Measurements from ENCODE around the gene CGA. TPM values are rescaled to one million over a fixed set of nuclear protein-coding genes. Genes with fewer than 3 reads are reported as not detected.

CGA gene
- total and polyA plus RNA-seq, 4 donors = not detected

GRCh38 chr6:87054143-87054833 is 40.6 kb downstream of the CGA start:
- no peak overlapping the region for H3K27ac ChIP-seq (ENCODE audit: low read depth in 1 of 2, low read length in 2 of 2)
- TF ChIP-seq JUND (IDR thresholded peaks at IDR 0.05) (no peak), ATF3 (IDR thresholded peaks at IDR 0.05) (no peak), HNF4G (IDR thresholded peaks at IDR 0.05) (no peak), CTCF (IDR thresholded peaks at IDR 0.05; ENCODE audit: low read depth, low read length, missing input control) (no peak), FOXA2 (IDR thresholded peaks at IDR 0.05) (no peak), TAF1 (conservative IDR thresholded peaks at IDR 0.05) (no peak), GABPA (IDR thresholded peaks at IDR 0.05 in 1 of 2, conservative IDR thresholded peaks at IDR 0.05 in 1 of 2) (no peak), REST (IDR thresholded peaks at IDR 0.05) (no peak), YY1 (IDR thresholded peaks at IDR 0.05) (no peak), NR2F2 (IDR thresholded peaks at IDR 0.05) (no peak), MAX (IDR thresholded peaks at IDR 0.05) (no peak), SP1 (IDR thresholded peaks at IDR 0.05) (no peak), HNF4A (conservative IDR thresholded peaks at IDR 0.05) (no peak)
- no peak for DNase-seq (ENCODE audit: low spot score)
- no peaks in the 10 kb centered on the region for H3K4me1 ChIP-seq (ENCODE audit: control insufficient read depth in 4 of 4, insufficient read depth in 4 of 4, low read length in 3 of 4)
- 79% methylated on average over 3 of the region's 3 CpGs for WGBS
- H3K36me3 ChIP-seq (ENCODE audit: control insufficient read depth in 4 of 4, insufficient read depth in 3 of 4, low read depth in 1 of 4, low read length in 3 of 4) = no peaks in the 10 kb centered on the region
- no peak overlapping the region for H3K4me3 ChIP-seq (ENCODE audit: low read depth in 1 of 3, low read length in 3 of 3)
- no peaks in the 10 kb centered on the region for H3K9me3 ChIP-seq (ENCODE audit: control insufficient read depth in 4 of 4, low read length in 3 of 4)
- H3K9ac ChIP-seq (ENCODE audit: low read depth in 1 of 2, low read length in 2 of 2) = no peak overlapping the region
- H3K27me3 ChIP-seq (ENCODE audit: control insufficient read depth in 4 of 4, insufficient read depth in 4 of 4, low read length in 3 of 4) = peaks cover 0 to 2% (median 0%) of the 10 kb centered on the region in 4 donors

- Histone ChIP-seq H3K4me1 (ENCODE audit: control insufficient read depth in 4 of 4, insufficient read depth in 4 of 4, low read length in 3 of 4) (no peaks in the 10 kb centered on the region), H3K4me3 (ENCODE audit: low read depth in 1 of 3, low read length in 3 of 3) (no peak overlapping the region), H3K27me3 (ENCODE audit: control insufficient read depth in 4 of 4, insufficient read depth in 4 of 4, low read length in 3 of 4) (peaks cover 0 to under 1% (median 0%) of the 10 kb centered on the region in 4 donors), H3K36me3 (ENCODE audit: control insufficient read depth in 4 of 4, insufficient read depth in 3 of 4, low read depth in 1 of 4, low read length in 3 of 4) (no peaks in the 10 kb centered on the region), H3K9ac (ENCODE audit: low read depth in 1 of 2, low read length in 2 of 2) (no peak overlapping the region), H3K9me3 (ENCODE audit: control insufficient read depth in 4 of 4, low read length in 3 of 4) (no peaks in the 10 kb centered on the region), H3K27ac (ENCODE audit: low read depth in 1 of 2, low read length in 2 of 2) (no peak overlapping the region)
- DNase-seq (ENCODE audit: low spot score) = no peak
- no peak for TF ChIP-seq REST (IDR thresholded peaks at IDR 0.05)
- TF ChIP-seq FOXA1 (IDR thresholded peaks at IDR 0.05) = no peak
- no peak for TF ChIP-seq TAF1 (conservative IDR thresholded peaks at IDR 0.05)
- TF ChIP-seq JUND (IDR thresholded peaks at IDR 0.05) = no peak
- no peak for TF ChIP-seq HNF4G (IDR thresholded peaks at IDR 0.05)
- no peak for TF ChIP-seq RXRA (IDR thresholded peaks at IDR 0.05)
- TF ChIP-seq ZBTB33 (IDR thresholded peaks at IDR 0.05) = no peak
- no peak for TF ChIP-seq ATF3 (IDR thresholded peaks at IDR 0.05)
- no peak for TF ChIP-seq MAX (IDR thresholded peaks at IDR 0.05)
- TF ChIP-seq GABPA (IDR thresholded peaks at IDR 0.05 in 1 of 2, conservative IDR thresholded peaks at IDR 0.05 in 1 of 2) = no peak
- WGBS = 88% methylated on average over 1 of the region's 1 CpG
Observed at GRCh38 chr6:87053312-87053711, 41.6 kb downstream of the CGA start.

Measured in liver (tissue), 9 donors.